Hepatocyte (in vitro differentiated cells): ENCODE measurements around the gene ACYP2. TPM values are rescaled to one million over a fixed set of nuclear protein-coding genes. Genes with fewer than 3 reads are reported as not detected.

Experiments used
- DNase-seq: peaks from one replicate; pipeline ENCODE4 v3.0.0-alpha.2; 2016; ENCODE audit warnings: low spot score
- H2AFZ ChIP-seq: fragments of 200-600 bp; sonication (generic); 2 replicates; pipeline ENCODE4 v1.6.0; 2016; ENCODE audit warnings: antibody characterized with exemption, mild to moderate bottlenecking
- H3K27ac ChIP-seq: fragments of 200-600 bp; sonication (generic); 2 replicates; pipeline ENCODE4 v1.5.1; 2016; ENCODE audit warnings: mild to moderate bottlenecking
- H3K27me3 ChIP-seq: fragments of 200-600 bp; sonication (generic); 2 replicates; pipeline ENCODE4 v1.6.1; 2016
- H3K36me3 ChIP-seq: fragments of 200-600 bp; sonication (generic); replicated peaks from 2 replicates; pipeline ENCODE4 v1.5.1; 2016; ENCODE audit warnings: low read depth; ENCODE audit not compliant: insufficient read depth
- H3K4me1 ChIP-seq: fragments of 200-600 bp; sonication (generic); 2 replicates; pipeline ENCODE4 v1.5.1; 2016; ENCODE audit warnings: mild to moderate bottlenecking, moderate library complexity; ENCODE audit not compliant: insufficient read depth
- H3K4me2 ChIP-seq: fragments of 200-600 bp; sonication (generic); 2 replicates; pipeline ENCODE4 v1.6.0; 2016
- H3K4me3 ChIP-seq: fragments of 200-600 bp; sonication (generic); 2 replicates; pipeline ENCODE4 v1.5.1; 2016; ENCODE audit warnings: mild to moderate bottlenecking
- H3K79me2 ChIP-seq: fragments of 200-600 bp; sonication (generic); 2 replicates; pipeline ENCODE4 v1.6.0; 2017; ENCODE audit warnings: mild to moderate bottlenecking
- H3K9me2 ChIP-seq: fragments of 200-600 bp; sonication (generic); replicated peaks from 2 replicates; pipeline ENCODE4 v1.6.0; 2017; ENCODE audit warnings: mild to moderate bottlenecking; ENCODE audit not compliant: insufficient read depth
- H3K9me3 ChIP-seq: fragments of 200-600 bp; sonication (generic); 2 replicates; pipeline ENCODE4 v1.5.1; 2016; ENCODE audit warnings: low read depth, mild to moderate bottlenecking
- H4K20me1 ChIP-seq: fragments of 200-600 bp; sonication (generic); 2 replicates; pipeline ENCODE4 v1.6.0; 2016; ENCODE audit warnings: mild to moderate bottlenecking; ENCODE audit not compliant: insufficient read depth, poor library complexity, severe bottlenecking
- EZH2 ChIP-seq: fragments of 200-600 bp; sonication (generic); IDR thresholded peaks from 2 replicates; pipeline ENCODE4 v1.6.1; 2016; ENCODE audit warnings: antibody characterized with exemption, mild to moderate bottlenecking, borderline replicate concordance
- EZH2phosphoT487 ChIP-seq: fragments of 200-600 bp; sonication (generic); IDR thresholded peaks from one replicate; pipeline ENCODE4 v1.6.1; 2018; ENCODE audit warnings: antibody characterized with exemption, mild to moderate bottlenecking, low read depth, moderate library complexity; ENCODE audit not compliant: unreplicated experiment, severe bottlenecking
- WGBS: methylation state at CpG from one replicate; pipeline ENCODE4 v1.1.6; 2016; ENCODE audit warnings: low lambda C conversion rate; ENCODE audit errors: missing lambda C conversion rate; 5-methylcytosine and 5-hydroxymethylcytosine counted together
- polyA plus RNA-seq: library from polyadenylated mRNA; unstranded; fragments of >200 nt; fragmentation: Nextera tagmentation; extraction: Ambion mirVana; gene quantifications from 2 replicates; pipeline ENCODE4 v1.2.1, GENCODE V29; 2016
- total RNA-seq: library from RNA; depleted of rRNA; stranded (reverse); fragments of >200 nt; gene quantifications from 2 replicates; pipeline ENCODE4 v1.2.3, GENCODE V29; 2014
- TF ChIP-seq, protein P1 (sequence below): fragments of 200-600 bp; sonication (generic); IDR thresholded peaks from 2 replicates; pipeline ENCODE4 v1.5.1; 2016; ENCODE audit warnings: antibody characterized with exemption, mild to moderate bottlenecking; ENCODE audit not compliant: poor library complexity

ACYP2 gene
- total and polyA plus RNA-seq, 2 experiments from 2014 or later = 22.5 to 30.9 TPM

- no peaks in the 10 kb centered on the region for H3K9me3 ChIP-seq
- H3K9me2 ChIP-seq = no peaks in the 10 kb centered on the region
- 64% methylated on average over 12 of the region's 12 CpGs for WGBS
- no peak overlapping the region for H2AFZ ChIP-seq
- no peaks in the 10 kb centered on the region for H3K79me2 ChIP-seq
- H3K27me3 ChIP-seq = no peaks in the 10 kb centered on the region
- no peak overlapping the region for H3K4me3 ChIP-seq
- H4K20me1 ChIP-seq = no peaks in the 10 kb centered on the region
- no peak overlapping the region for H3K27ac ChIP-seq
- H3K4me2 ChIP-seq = peak overlapping the region; percentile 0
- TF ChIP-seq, protein P1, sequence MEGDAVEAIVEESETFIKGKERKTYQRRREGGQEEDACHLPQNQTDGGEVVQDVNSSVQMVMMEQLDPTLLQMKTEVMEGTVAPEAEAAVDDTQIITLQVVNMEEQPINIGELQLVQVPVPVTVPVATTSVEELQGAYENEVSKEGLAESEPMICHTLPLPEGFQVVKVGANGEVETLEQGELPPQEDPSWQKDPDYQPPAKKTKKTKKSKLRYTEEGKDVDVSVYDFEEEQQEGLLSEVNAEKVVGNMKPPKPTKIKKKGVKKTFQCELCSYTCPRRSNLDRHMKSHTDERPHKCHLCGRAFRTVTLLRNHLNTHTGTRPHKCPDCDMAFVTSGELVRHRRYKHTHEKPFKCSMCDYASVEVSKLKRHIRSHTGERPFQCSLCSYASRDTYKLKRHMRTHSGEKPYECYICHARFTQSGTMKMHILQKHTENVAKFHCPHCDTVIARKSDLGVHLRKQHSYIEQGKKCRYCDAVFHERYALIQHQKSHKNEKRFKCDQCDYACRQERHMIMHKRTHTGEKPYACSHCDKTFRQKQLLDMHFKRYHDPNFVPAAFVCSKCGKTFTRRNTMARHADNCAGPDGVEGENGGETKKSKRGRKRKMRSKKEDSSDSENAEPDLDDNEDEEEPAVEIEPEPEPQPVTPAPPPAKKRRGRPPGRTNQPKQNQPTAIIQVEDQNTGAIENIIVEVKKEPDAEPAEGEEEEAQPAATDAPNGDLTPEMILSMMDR = peak; percentile 75
- no peak for TF ChIP-seq EZH2
- no peak for TF ChIP-seq EZH2phosphoT487
- peak; percentile 73 for DNase-seq
- no peaks in the 10 kb centered on the region for H3K4me1 ChIP-seq
- no peaks in the 10 kb centered on the region for H3K36me3 ChIP-seq
Measured at GRCh38 chr2:54106631-54107454, 8.6 kb upstream of the ACYP2 start.

DNA sequence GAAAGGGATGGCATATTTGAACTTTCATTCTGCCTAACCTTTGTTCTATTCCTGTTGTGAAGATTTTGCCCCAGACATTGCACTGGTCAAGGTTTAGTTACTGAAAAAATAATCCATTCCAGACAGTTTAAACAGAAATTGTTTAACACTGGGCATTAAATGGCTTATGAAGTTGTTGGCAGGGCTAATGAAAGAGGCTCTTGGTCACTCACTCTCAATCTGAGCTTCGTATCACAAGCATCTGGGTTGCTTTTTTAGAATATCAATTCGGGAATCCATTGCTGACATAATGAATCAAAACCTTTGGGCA lies 8.0 kb upstream of the ACYP2 start:
- Histone ChIP-seq H3K27ac (no peak overlapping the region), H3K9me3 (no peaks in the 10 kb centered on the region), H3K4me1 (no peaks in the 10 kb centered on the region), H3K27me3 (no peaks in the 10 kb centered on the region), H2AFZ (no peak overlapping the region), H4K20me1 (no peaks in the 10 kb centered on the region), H3K79me2 (no peaks in the 10 kb centered on the region), H3K9me2 (no peaks in the 10 kb centered on the region), H3K4me3 (no peak overlapping the region), H3K36me3 (no peaks in the 10 kb centered on the region), H3K4me2 (peak overlapping the region; percentile 0)
- TF ChIP-seq, protein P1 = no peak
- no peak for TF ChIP-seq EZH2
- TF ChIP-seq EZH2phosphoT487 = no peak
- WGBS = 82% methylated on average over 2 of the region's 2 CpGs
- DNase-seq = no peak

DNA sequence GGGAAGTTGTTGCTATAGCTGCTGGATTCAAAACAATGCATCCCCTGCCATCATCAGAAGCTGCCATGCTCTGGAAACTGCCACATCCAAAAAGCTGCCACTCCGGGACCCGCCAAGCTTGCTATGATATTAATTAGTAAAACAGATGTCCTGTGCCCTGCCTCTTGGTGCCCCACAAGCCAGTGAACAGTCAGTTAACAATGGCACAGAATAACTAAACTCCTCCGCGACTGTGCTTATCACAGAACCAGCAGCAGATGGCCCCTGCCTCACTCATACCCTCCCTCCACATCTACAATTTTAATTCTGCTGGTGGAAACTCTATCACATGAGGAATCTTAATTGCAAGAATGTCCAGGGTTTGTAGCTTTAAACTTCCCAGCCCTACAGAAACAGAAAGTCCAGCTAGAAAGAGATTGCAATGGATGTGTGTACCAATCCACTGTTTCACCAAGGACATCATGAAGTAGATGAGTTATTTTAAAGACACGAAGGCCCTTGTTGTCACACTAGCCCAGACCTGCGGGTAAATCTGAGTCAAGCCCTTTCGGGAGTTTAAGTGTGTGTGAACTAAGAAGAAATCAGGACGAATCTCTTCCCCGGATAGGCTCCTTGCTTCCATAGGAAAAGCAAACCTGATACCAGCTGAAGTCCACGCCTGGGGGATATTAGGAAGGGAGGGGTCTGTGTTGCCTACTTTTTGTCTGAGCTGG lies 7.4 kb upstream of the ACYP2 start:
- H4K20me1 ChIP-seq = no peaks in the 10 kb centered on the region
- no peaks in the 10 kb centered on the region for H3K9me2 ChIP-seq
- no peaks in the 10 kb centered on the region for H3K79me2 ChIP-seq
- no peak overlapping the region for H3K27ac ChIP-seq
- H3K4me2 ChIP-seq = no peak overlapping the region
- H3K4me3 ChIP-seq = no peak overlapping the region
- H3K4me1 ChIP-seq = no peaks in the 10 kb centered on the region
- no peaks in the 10 kb centered on the region for H3K36me3 ChIP-seq
- no peaks in the 10 kb centered on the region for H3K27me3 ChIP-seq
- no peak for TF ChIP-seq EZH2phosphoT487
- TF ChIP-seq, protein P1 = peak; percentile 8
- no peak for DNase-seq
- H3K9me3 ChIP-seq = no peaks in the 10 kb centered on the region
- no peak overlapping the region for H2AFZ ChIP-seq
- 75% methylated on average over 10 of the region's 10 CpGs for WGBS
